GM23338 (cell line): ENCODE data around the gene CACNB3. TPM values are rescaled to one million over a fixed set of nuclear protein-coding genes. Genes with fewer than 3 reads are reported as not detected.

Source experiments
- ATAC-seq: fragments of 200-7000 bp; cut with Tn5 transposase; 3 replicates; pipeline ENCODE4 v1.9.1; 2020
- DNase-seq: peaks from one replicate; pipeline ENCODE4 v3.0.0-alpha.2; 2015; ENCODE audit warnings: low spot score
- H2AFZ ChIP-seq: fragments of 200-600 bp; sonication (generic); 2 replicates; pipeline ENCODE4 v1.8.0; 2016; ENCODE audit warnings: antibody characterized with exemption, mild to moderate bottlenecking, moderate library complexity
- H3F3A ChIP-seq: fragments of 200-600 bp; sonication (generic); replicated peaks from 2 replicates; pipeline ENCODE4 v1.8.0; 2017; ENCODE audit warnings: antibody characterized with exemption, mixed run types, low read depth
- H3K27ac ChIP-seq: fragments of 200-600 bp; sonication (generic); 2 replicates; pipeline ENCODE4 v1.6.1; 2016; ENCODE audit warnings: low read depth
- H3K27me3 ChIP-seq: fragments of 200-600 bp; sonication (generic); 2 replicates; pipeline ENCODE4 v1.8.0; 2016; ENCODE audit warnings: mild to moderate bottlenecking, mixed run types, moderate library complexity; ENCODE audit not compliant: insufficient read depth
- H3K36me3 ChIP-seq: fragments of 200-600 bp; sonication (generic); 2 replicates; pipeline ENCODE4 v1.8.0; 2016; ENCODE audit warnings: mild to moderate bottlenecking; ENCODE audit not compliant: insufficient read depth
- H3K4me1 ChIP-seq: fragments of 200-600 bp; sonication (generic); 2 replicates; pipeline ENCODE4 v1.8.0; 2016; ENCODE audit warnings: mild to moderate bottlenecking, moderate library complexity; ENCODE audit not compliant: insufficient read depth
- H3K4me2 ChIP-seq: fragments of 200-600 bp; sonication (generic); 2 replicates; pipeline ENCODE4 v1.7.1; 2017; ENCODE audit warnings: mixed run types
- H3K4me3 ChIP-seq: fragments of 200-600 bp; sonication (generic); 2 replicates; pipeline ENCODE4 v1.6.1; 2016; ENCODE audit warnings: mixed run types
- H3K79me2 ChIP-seq: fragments of 200-600 bp; sonication (generic); replicated peaks from 2 replicates; pipeline ENCODE4 v1.8.0; 2017; ENCODE audit warnings: mild to moderate bottlenecking; ENCODE audit not compliant: insufficient read depth
- H3K9me2 ChIP-seq: fragments of 200-600 bp; sonication (generic); 2 replicates; pipeline ENCODE4 v1.8.0; 2017; ENCODE audit not compliant: insufficient read depth
- H4K20me1 ChIP-seq: fragments of 200-600 bp; sonication (generic); replicated peaks from 2 replicates; pipeline ENCODE4 v1.8.0; 2017; ENCODE audit warnings: mild to moderate bottlenecking; ENCODE audit not compliant: insufficient read depth
- H3K27ac Mint-ChIP-seq: 2 replicates; pipeline ENCODE4 v1.8.0; 2020; ENCODE audit warnings: inconsistent platforms, mild to moderate bottlenecking, moderate library complexity, mixed read lengths
- H3K27me3 Mint-ChIP-seq: 3 replicates; pipeline ENCODE4 v1.8.0; 2022; ENCODE audit warnings: low read depth, mild to moderate bottlenecking, moderate library complexity, mixed read lengths, inconsistent platforms; ENCODE audit not compliant: insufficient read depth, poor library complexity
- H3K36me3 Mint-ChIP-seq: 3 replicates; pipeline ENCODE4 v1.8.0; 2021; ENCODE audit warnings: low read depth, mild to moderate bottlenecking, inconsistent platforms, moderate library complexity, mixed read lengths
- H3K4me1 Mint-ChIP-seq: 3 replicates; pipeline ENCODE4 v1.8.0; 2020; ENCODE audit warnings: mild to moderate bottlenecking, inconsistent platforms, mixed read lengths
- H3K4me3 Mint-ChIP-seq: 3 replicates; pipeline ENCODE4 v1.8.0; 2021; ENCODE audit warnings: moderate library complexity, mild to moderate bottlenecking, inconsistent platforms, mixed read lengths
- H3K9me3 Mint-ChIP-seq: 3 replicates; pipeline ENCODE4 v1.8.0; 2020; ENCODE audit warnings: moderate library complexity, mild to moderate bottlenecking, inconsistent platforms, mixed read lengths
- CREB1 ChIP-seq: fragments of 250-450 bp; sonication (Bioruptor Pico); IDR thresholded peaks from 2 replicates; pipeline ENCODE4 v1.5.0; 2020; ENCODE audit warnings: low read depth, mild to moderate bottlenecking, moderate library complexity
- EZH2 ChIP-seq: fragments of 200-600 bp; sonication (generic); IDR thresholded peaks from one replicate; pipeline ENCODE4 v1.8.0; 2017; ENCODE audit warnings: antibody characterized with exemption, mild to moderate bottlenecking, low read depth; ENCODE audit not compliant: unreplicated experiment
- EZH2phosphoT487 ChIP-seq: fragments of 200-600 bp; sonication (generic); IDR thresholded peaks from one replicate; pipeline ENCODE4 v1.8.1; 2018; ENCODE audit warnings: antibody characterized with exemption; ENCODE audit not compliant: unreplicated experiment
- JUNB ChIP-seq: IDR thresholded peaks from one replicate; pipeline ENCODE4 v1.6.1; 2016; ENCODE audit warnings: antibody characterized with exemption; ENCODE audit not compliant: unreplicated experiment
- NANOG ChIP-seq: IDR thresholded peaks from 2 replicates; pipeline ENCODE4 v1.6.1; 2016; ENCODE audit warnings: antibody characterized with exemption, borderline replicate concordance
- POLR2AphosphoS5 ChIP-seq: IDR thresholded peaks from 2 replicates; pipeline ENCODE4 v1.6.1; 2016; ENCODE audit warnings: antibody characterized with exemption, low read depth
- STAT1 ChIP-seq: IDR thresholded peaks from one replicate; pipeline ENCODE4 v1.6.1; 2016; ENCODE audit warnings: antibody characterized with exemption; ENCODE audit not compliant: unreplicated experiment
- ZNF114 ChIP-seq: fragments of 250-450 bp; sonication (Bioruptor Pico); IDR thresholded peaks from 2 replicates; pipeline ENCODE4 v1.5.0; 2020; ENCODE audit warnings: mild to moderate bottlenecking, moderate library complexity
- ZNF331 ChIP-seq: fragments of 250-450 bp; sonication (Bioruptor Pico); IDR thresholded peaks from 2 replicates; pipeline ENCODE4 v1.5.0; 2020; ENCODE audit warnings: low read depth, mild to moderate bottlenecking, moderate library complexity
- polyA plus RNA-seq: library from polyadenylated mRNA; unstranded; fragments of >200 nt; fragmentation: Nextera tagmentation; extraction: Ambion mirVana; gene quantifications from 2 replicates; pipeline ENCODE4 v1.2.1, GENCODE V29; 2016
- total RNA-seq: library from RNA; depleted of rRNA; stranded (reverse); fragments of >200 nt; shearing (Covaris generic); gene quantifications from 2 replicates; pipeline ENCODE4 v1.2.3, GENCODE V29; 2014
- TF ChIP-seq, protein P1 (sequence below): IDR thresholded peaks from 2 replicates; pipeline ENCODE4 v1.6.1; 2016; ENCODE audit warnings: antibody characterized with exemption
- TF ChIP-seq, protein P2 (sequence below), 2 experiments: fragments of 200-600 bp in 1 of 2; sonication (generic) in 1 of 2; conservative IDR thresholded peaks; 2 replicates each; pipeline versions ENCODE4 v1.5.1 to v1.6.1; 2016 to 2017; ENCODE audit warnings: antibody characterized with exemption in 2 of 2, low read depth in 2 of 2, mild to moderate bottlenecking in 2 of 2, moderate library complexity in 1 of 2
- TF ChIP-seq, protein P3 (sequence below): fragments of 250-450 bp; sonication (Bioruptor Pico); IDR thresholded peaks from 2 replicates; pipeline ENCODE4 v1.5.0; 2020; ENCODE audit warnings: mild to moderate bottlenecking, moderate library complexity
- TF ChIP-seq, protein P4 (sequence below): IDR thresholded peaks from one replicate; pipeline ENCODE4 v1.6.1; 2018; ENCODE audit warnings: antibody characterized with exemption; ENCODE audit not compliant: unreplicated experiment

The CACNB3 gene
- total and polyA plus RNA-seq, 2 experiments from 2014 or later: 4.1 to 6.2 TPM

DNA sequence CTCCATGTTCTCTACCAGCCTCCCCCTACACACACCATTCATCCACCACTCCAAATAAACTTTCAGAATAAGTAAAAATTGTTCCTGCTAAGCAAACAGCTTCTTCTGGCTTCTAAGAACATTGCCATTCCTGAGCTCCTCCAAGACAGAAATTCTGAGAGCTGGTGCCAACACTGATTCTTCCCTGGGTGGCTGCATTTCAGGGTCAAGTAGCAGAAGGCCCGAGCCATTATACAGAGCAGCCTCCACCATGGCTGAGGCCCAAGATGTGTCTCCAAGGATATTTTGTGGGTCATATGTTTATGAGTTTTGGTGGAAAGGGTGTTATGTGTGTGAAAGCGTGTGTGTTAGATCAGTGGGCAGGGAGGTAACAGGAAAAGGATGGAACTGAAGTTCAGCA, 50.9 kb downstream of the CACNB3 start:
- H3K4me2 ChIP-seq: no peak overlapping the region
- no peak for DNase-seq
- H3K27me3 Mint-ChIP-seq: peaks cover 27% of the 10 kb centered on the region
- no peaks in the 10 kb centered on the region for H3K36me3 ChIP-seq
- H3K27ac ChIP-seq: no peak overlapping the region
- peaks cover 10% of the 10 kb centered on the region for H3K79me2 ChIP-seq
- H3K4me3 Mint-ChIP-seq: no peak overlapping the region
- peaks cover 3% of the 10 kb centered on the region; the same call in 2 of the 3 replicates for H3K36me3 Mint-ChIP-seq
- H3F3A ChIP-seq: no peaks in the 10 kb centered on the region
- no peaks in the 10 kb centered on the region for H3K9me2 ChIP-seq
- H3K4me3 ChIP-seq: no peak overlapping the region
- peaks cover 9% of the 10 kb centered on the region; the same call in 1 of the 2 replicates for H4K20me1 ChIP-seq
- H3K4me1 Mint-ChIP-seq: peaks cover 14% of the 10 kb centered on the region
- TF ChIP-seq, protein P1, sequence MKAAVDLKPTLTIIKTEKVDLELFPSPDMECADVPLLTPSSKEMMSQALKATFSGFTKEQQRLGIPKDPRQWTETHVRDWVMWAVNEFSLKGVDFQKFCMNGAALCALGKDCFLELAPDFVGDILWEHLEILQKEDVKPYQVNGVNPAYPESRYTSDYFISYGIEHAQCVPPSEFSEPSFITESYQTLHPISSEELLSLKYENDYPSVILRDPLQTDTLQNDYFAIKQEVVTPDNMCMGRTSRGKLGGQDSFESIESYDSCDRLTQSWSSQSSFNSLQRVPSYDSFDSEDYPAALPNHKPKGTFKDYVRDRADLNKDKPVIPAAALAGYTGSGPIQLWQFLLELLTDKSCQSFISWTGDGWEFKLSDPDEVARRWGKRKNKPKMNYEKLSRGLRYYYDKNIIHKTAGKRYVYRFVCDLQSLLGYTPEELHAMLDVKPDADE: no peak
- TF ChIP-seq JUNB (no peak), POLR2AphosphoS5 (no peak), EZH2 (no peak), CREB1 (CRISPR knock-in tag) (no peak), ZNF331 (CRISPR knock-in tag) (no peak), ZNF114 (CRISPR knock-in tag) (no peak), STAT1 (no peak), NANOG (no peak), EZH2phosphoT487 (no peak)
- TF ChIP-seq, protein P2, sequence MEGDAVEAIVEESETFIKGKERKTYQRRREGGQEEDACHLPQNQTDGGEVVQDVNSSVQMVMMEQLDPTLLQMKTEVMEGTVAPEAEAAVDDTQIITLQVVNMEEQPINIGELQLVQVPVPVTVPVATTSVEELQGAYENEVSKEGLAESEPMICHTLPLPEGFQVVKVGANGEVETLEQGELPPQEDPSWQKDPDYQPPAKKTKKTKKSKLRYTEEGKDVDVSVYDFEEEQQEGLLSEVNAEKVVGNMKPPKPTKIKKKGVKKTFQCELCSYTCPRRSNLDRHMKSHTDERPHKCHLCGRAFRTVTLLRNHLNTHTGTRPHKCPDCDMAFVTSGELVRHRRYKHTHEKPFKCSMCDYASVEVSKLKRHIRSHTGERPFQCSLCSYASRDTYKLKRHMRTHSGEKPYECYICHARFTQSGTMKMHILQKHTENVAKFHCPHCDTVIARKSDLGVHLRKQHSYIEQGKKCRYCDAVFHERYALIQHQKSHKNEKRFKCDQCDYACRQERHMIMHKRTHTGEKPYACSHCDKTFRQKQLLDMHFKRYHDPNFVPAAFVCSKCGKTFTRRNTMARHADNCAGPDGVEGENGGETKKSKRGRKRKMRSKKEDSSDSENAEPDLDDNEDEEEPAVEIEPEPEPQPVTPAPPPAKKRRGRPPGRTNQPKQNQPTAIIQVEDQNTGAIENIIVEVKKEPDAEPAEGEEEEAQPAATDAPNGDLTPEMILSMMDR (conservative IDR thresholded peaks at IDR 0.05; ENCODE audit: low read depth in 2 of 2): no peak
- TF ChIP-seq, protein P3, sequence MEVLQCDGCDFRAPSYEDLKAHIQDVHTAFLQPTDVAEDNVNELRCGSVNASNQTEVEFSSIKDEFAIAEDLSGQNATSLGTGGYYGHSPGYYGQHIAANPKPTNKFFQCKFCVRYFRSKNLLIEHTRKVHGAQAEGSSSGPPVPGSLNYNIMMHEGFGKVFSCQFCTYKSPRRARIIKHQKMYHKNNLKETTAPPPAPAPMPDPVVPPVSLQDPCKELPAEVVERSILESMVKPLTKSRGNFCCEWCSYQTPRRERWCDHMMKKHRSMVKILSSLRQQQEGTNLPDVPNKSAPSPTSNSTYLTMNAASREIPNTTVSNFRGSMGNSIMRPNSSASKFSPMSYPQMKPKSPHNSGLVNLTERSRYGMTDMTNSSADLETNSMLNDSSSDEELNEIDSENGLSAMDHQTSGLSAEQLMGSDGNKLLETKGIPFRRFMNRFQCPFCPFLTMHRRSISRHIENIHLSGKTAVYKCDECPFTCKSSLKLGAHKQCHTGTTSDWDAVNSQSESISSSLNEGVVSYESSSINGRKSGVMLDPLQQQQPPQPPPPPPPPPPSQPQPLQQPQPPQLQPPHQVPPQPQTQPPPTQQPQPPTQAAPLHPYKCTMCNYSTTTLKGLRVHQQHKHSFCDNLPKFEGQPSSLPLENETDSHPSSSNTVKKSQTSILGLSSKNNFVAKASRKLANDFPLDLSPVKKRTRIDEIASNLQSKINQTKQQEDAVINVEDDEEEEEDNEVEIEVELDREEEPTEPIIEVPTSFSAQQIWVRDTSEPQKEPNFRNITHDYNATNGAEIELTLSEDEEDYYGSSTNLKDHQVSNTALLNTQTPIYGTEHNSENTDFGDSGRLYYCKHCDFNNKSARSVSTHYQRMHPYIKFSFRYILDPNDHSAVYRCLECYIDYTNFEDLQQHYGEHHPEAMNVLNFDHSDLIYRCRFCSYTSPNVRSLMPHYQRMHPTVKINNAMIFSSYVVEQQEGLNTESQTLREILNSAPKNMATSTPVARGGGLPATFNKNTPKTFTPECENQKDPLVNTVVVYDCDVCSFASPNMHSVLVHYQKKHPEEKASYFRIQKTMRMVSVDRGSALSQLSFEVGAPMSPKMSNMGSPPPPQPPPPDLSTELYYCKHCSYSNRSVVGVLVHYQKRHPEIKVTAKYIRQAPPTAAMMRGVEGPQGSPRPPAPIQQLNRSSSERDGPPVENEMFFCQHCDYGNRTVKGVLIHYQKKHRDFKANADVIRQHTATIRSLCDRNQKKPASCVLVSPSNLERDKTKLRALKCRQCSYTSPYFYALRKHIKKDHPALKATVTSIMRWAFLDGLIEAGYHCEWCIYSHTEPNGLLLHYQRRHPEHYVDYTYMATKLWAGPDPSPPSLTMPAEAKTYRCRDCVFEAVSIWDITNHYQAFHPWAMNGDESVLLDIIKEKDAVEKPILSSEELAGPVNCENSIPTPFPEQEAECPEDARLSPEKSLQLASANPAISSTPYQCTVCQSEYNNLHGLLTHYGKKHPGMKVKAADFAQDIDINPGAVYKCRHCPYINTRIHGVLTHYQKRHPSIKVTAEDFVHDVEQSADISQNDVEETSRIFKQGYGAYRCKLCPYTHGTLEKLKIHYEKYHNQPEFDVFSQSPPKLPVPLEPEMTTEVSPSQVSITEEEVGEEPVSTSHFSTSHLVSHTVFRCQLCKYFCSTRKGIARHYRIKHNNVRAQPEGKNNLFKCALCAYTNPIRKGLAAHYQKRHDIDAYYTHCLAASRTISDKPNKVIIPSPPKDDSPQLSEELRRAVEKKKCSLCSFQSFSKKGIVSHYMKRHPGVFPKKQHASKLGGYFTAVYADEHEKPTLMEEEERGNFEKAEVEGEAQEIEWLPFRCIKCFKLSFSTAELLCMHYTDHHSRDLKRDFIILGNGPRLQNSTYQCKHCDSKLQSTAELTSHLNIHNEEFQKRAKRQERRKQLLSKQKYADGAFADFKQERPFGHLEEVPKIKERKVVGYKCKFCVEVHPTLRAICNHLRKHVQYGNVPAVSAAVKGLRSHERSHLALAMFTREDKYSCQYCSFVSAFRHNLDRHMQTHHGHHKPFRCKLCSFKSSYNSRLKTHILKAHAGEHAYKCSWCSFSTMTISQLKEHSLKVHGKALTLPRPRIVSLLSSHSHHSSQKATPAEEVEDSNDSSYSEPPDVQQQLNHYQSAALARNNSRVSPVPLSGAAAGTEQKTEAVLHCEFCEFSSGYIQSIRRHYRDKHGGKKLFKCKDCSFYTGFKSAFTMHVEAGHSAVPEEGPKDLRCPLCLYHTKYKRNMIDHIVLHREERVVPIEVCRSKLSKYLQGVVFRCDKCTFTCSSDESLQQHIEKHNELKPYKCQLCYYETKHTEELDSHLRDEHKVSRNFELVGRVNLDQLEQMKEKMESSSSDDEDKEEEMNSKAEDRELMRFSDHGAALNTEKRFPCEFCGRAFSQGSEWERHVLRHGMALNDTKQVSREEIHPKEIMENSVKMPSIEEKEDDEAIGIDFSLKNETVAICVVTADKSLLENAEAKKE: no peak
- TF ChIP-seq, protein P4, sequence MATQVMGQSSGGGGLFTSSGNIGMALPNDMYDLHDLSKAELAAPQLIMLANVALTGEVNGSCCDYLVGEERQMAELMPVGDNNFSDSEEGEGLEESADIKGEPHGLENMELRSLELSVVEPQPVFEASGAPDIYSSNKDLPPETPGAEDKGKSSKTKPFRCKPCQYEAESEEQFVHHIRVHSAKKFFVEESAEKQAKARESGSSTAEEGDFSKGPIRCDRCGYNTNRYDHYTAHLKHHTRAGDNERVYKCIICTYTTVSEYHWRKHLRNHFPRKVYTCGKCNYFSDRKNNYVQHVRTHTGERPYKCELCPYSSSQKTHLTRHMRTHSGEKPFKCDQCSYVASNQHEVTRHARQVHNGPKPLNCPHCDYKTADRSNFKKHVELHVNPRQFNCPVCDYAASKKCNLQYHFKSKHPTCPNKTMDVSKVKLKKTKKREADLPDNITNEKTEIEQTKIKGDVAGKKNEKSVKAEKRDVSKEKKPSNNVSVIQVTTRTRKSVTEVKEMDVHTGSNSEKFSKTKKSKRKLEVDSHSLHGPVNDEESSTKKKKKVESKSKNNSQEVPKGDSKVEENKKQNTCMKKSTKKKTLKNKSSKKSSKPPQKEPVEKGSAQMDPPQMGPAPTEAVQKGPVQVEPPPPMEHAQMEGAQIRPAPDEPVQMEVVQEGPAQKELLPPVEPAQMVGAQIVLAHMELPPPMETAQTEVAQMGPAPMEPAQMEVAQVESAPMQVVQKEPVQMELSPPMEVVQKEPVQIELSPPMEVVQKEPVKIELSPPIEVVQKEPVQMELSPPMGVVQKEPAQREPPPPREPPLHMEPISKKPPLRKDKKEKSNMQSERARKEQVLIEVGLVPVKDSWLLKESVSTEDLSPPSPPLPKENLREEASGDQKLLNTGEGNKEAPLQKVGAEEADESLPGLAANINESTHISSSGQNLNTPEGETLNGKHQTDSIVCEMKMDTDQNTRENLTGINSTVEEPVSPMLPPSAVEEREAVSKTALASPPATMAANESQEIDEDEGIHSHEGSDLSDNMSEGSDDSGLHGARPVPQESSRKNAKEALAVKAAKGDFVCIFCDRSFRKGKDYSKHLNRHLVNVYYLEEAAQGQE: no peak
- ATAC-seq: no peak
- peaks cover 14% of the 10 kb centered on the region; the same call in 1 of the 2 replicates for H3K4me1 ChIP-seq
- no peaks in the 10 kb centered on the region for H3K9me3 Mint-ChIP-seq
- H3K27me3 ChIP-seq: no peaks in the 10 kb centered on the region
- H3K27ac Mint-ChIP-seq: no peak overlapping the region
- no peak overlapping the region for H2AFZ ChIP-seq
